G401.6 (cell line): Measurements from ENCODE around the gene RAB25.
A peak's percentile ranks its signal among the peaks of the same experiment; 100 is the strongest.
"Not testable (repeated sequence)": the region's sequence is repeated elsewhere in the genome, so short reads cannot be mapped to it uniquely, and the experiment has no call there.

Source experiments
- FAIRE-seq: peaks from 2 replicates; lab custom pipeline; 2012; peaks lifted over from hg19 to GRCh38; lab: Jason Lieb, UNC

Gene RAB25

GRCh38 chr1:156054500-156055280, 6.3 kb upstream of the RAB25 start, which contains the start of gene LAMTOR2:
Gene LAMTOR2, plus strand, starts transcription at chr1:156054782. Its CDS starts 108 bp downstream, at chr1:156054890.
- peak; percentile 97 for FAIRE-seq

- no peak for FAIRE-seq
Observed at GRCh38 chr1:156055281-156056048, 5.5 kb upstream of the RAB25 start.

- no peak for FAIRE-seq
Observed at GRCh38 chr1:156056326-156056849, 4.6 kb upstream of the RAB25 start.

- FAIRE-seq: no peak
Observed at GRCh38 chr1:156062189-156062588, 1.2 kb downstream of the RAB25 start.

DNA sequence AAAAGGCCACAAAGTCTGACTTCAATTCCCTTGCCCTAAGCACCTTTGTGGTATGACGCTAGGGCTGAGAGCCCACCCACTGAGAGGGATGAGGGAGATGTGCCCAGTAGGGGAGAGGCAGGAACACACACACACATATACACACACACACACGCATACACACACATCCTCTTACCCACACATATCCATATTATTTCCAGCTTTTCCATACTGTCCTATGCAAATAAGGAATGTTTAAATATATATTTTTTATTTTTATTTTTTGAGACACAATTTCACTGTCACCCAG, 3.0 kb downstream of the RAB25 start:
- no peak for FAIRE-seq

- FAIRE-seq: no peak
Observed at GRCh38 chr1:156064615-156065014, 3.7 kb downstream of the RAB25 start.

DNA sequence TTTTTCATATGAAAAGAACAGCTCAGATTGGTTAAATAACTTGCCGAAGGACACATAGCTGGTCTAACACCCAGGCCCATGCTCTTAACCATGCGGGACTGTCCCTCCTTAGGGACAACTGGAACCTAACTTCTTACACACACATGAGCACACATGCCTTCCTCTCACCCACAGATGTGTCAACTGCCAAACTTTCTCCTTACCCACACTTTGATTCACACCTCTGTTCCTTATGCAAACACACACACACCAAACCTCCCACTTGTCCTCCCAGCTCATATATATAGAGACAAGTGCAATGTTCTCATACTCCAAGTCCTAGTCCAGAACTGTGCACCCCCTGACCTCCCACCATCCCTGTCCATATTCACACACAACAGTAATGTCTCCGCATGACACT, 4.3 kb downstream of the RAB25 start:
- no peak for FAIRE-seq

GRCh38 chr1:156065871-156066270, 4.9 kb downstream of the RAB25 start:
- no peak for FAIRE-seq

DNA sequence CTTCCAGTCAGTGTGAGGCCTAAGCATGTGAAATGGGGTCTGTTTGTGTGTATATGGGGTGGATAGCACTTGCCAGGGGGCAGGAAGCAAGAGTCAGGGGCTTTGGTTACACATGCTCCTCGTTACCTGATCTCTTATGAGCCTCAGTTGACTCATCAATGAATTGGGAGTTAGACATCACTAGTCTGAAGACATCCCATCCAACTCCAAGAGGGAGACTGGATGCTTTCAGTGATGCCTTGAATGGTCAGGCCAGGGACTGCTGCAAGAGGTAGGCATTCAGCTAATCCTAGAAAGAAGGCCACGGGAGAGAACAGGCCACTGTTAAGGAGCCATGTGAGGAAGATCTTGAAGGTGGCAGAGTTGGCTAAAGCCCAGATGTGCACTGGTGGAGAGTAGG, 6.3 kb downstream of the RAB25 start:
- no peak for FAIRE-seq

- FAIRE-seq: no peak
Observed at GRCh38 chr1:156069490-156070455, 8.8 kb downstream of the RAB25 start.

GRCh38 chr1:156070548-156070947, 9.6 kb downstream of the RAB25 start:
- FAIRE-seq: no peak

DNA sequence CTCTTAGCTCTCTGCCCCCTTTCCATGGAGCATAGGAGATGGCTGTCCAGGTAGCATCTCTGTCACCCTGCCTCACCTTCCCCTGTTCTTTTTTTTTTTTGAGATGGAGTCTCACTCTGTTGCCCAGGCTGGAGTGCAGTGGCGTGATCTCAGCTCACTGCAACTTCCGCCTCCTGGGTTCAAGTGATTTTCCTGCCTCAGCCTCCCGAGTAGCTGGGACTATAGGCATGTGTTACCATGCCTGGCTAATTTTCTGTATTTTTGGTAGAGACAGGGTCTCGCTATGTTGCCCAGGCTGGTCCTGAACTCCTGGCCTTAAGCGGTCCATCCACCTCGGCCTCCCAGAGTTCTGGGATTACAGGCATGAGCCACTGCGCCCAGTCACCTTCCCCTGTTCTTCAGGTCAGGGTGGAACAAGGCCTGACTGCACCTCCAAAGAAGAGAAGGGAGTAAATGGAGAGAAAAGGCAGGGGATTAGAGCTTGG, 10.4 kb downstream of the RAB25 start:
- FAIRE-seq: not testable (repeated sequence)

GRCh38 chr1:156072251-156072650, 11.3 kb downstream of the RAB25 start:
- FAIRE-seq: no peak

DNA sequence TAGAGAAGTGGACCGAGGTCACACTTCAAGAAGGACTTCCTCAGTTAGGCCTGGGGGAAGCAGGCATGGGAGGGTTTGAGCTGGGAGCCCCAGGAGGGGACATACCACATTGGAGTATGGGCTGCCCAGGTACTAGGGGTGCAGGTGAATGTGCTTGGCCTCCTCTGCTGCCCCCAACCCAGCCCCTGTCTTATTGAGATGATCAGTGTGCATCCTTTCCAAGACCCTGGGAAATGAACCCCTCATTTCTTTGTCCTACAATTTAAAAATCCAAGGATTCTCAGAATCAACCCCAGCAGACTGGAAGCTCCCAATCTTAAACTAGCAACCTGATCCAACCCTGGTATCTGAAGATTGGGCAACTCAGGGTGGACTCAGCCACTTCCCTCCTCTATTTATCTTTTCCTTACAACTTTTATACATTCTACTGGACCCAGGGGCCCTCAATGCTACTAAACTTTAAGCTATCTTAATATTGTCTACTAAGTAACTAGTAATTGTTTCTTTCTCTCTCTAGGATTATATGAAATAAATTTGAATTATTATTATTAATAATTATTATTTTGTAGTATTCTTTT, 12.2 kb downstream of the RAB25 start:
- peak; percentile 19 for FAIRE-seq

GRCh38 chr1:156073740-156074139, 12.8 kb downstream of the RAB25 start:
- no peak for FAIRE-seq

DNA sequence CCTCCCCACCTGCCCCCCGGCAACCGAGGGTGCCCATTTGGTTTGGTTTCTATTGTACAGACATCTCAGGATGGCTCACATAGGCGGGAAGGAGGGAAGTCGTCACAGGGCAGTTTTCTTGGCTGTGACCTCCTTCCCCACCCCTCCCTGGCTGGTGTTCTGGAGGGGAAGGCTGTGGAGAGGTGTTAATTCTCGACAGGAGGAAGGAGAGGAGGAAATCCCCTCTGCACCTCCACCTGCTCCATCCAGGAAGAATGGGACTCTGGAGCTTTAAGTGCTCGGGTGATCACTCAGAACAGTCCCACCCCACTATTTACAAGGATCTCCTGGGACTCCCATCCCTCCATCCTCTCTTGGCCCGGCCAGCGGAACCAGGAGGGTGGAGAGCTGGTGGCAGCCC, 13.7 kb downstream of the RAB25 start:
- FAIRE-seq: no peak

DNA sequence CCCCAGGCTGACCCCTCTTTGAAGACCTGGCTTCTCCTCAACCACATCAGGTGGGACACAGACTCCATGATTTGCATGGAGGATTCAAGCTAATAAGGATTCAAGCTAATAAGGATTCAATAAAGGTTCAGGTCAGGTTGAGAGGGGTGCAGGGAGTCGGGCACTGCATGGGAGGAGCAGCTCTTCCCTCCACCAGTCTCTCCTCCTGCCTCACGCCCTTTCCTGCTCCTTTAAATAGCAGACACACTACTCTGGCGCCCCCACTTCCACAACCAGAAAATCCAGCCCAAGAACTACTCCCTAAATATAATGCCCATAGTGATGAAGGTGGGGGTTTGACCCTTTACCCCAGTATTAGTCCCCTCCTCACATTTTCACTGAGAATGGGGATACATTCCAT, 14.2 kb downstream of the RAB25 start:
- no peak for FAIRE-seq

DNA sequence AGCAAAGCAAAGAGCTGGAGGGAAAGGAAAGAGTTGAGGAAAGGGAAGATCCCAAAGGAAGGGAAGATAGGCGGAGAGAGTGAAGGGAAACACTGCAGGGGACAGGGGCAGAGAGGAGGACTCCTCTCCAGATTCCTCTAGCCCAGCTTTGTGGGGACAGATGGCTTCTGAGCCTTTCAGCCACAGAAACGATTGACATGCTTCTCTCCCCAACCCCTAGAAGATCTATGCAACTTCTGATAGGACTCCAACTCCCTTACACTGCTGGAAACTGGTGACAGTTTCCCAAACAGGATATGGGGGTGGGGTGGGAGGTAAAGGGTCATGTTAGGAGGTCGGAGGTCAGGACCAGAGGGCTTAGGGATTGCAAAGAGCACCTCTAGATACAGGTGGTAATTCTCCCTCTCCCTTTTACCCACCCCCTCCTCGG, 14.8 kb downstream of the RAB25 start:
- no peak for FAIRE-seq

- FAIRE-seq: no peak
Observed at GRCh38 chr1:156076609-156077429, 15.9 kb downstream of the RAB25 start.

DNA sequence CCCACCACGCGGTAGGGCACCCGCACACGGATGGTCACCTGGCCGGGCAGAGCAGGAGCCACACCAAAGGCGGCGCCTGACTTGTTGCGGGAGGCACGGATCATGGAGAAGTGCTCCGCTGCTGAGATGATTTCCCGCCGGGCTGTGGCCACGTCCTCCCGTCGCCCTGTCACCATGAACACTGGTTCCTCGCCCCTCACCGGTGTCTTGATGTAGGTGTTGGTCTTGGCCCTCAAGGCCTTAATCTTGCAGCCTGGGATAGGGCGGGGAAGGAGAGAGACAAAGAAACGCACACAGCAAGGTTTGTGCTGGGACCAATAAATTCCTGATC, 16.4 kb downstream of the RAB25 start:
- FAIRE-seq: no peak

DNA sequence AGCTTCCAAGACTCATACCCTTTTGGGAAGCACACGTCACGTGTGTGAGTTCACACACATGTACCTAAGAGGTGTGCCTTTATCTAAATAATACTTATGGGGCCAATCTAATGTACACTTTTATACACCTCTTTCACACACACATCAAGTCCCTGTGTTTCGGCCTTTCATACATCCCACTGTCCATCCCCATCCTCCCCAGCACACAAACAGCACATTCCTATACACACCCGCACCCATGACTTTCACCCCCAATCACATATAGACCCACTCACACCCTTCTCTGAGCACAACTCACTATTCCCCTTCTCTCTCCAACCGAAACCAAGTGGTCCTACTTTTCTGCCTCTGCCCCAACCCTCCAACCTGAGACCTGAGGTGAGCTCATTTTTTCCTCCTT, 17.8 kb downstream of the RAB25 start:
- FAIRE-seq: no peak
